Colon (tissue), 2 donors: ENCODE measurements around the gene ZSWIM5.
"Not testable (repeated sequence)": the region's sequence is repeated elsewhere in the genome, so short reads cannot be mapped to it uniquely, and the experiment has no call there.

Source experiments
- FAIRE-seq: peaks from 2 replicates; lab custom pipeline; 2012; peaks lifted over from hg19 to GRCh38; lab: Jason Lieb, UNC
- donor health status: control.
- donor health status: control.

ZSWIM5 gene

DNA sequence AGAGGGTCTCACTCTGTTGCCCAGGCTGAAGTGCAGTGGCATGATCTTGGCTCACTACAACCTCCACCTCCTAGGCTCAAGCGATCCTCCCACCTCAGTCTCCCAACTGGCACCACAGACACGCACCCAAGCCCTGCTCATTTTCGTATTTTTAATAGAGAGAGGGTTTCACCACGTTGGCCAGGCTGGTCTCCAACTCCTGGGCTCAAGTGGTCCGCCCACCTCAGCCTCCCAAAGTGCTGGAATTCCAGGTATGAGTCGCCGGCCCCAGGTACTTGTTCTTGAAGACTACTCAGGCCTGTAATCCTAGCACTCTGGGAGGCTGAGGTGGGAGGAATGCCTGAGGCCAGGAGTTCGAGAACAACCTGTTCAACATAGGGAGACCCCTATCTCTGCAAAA, 204.8 kb downstream of the ZSWIM5 start:
- not testable (repeated sequence) for FAIRE-seq

DNA sequence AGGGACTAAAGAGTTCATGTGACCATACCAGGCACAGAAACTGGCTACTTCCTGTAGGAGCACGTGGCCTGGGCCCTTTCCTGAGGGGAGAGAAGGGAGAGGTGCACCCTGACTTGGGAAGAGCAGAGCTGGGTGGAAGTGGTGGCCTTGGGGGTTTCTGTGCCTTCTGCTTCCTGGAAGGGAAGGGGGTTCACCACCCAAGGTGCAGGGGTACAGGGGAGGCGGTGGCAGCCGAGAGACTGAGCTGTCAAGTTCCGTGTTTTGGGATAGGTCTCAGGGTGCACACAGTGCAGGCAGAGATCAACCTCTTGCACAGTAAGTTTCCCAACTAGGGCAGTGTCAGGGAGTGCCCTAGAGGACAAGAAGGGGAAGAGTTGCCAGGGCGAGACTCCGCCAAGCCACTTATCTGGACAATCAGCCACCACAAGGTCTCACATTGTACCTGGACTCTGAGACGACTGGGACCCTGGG, 205.4 kb downstream of the ZSWIM5 start:
- no peak for FAIRE-seq

DNA sequence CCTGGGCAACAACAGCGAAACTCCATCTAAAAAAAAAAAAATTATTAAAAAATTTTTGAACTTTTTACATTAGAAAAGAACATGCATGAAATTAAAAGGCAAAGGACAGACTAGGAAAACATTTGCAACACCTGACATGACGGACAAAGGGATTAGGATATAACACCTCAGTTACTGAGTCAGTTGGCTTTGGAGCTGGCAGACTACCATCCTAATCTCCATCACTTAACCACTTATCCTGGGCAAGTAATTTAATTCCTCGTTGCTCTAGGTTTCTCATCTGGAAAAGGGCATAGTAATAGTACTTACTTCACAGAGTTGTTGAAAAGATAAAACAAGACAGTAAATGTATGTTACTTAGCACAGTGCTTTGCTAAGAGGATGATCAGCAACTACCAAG, 207.2 kb downstream of the ZSWIM5 start:
- no peak for FAIRE-seq

DNA sequence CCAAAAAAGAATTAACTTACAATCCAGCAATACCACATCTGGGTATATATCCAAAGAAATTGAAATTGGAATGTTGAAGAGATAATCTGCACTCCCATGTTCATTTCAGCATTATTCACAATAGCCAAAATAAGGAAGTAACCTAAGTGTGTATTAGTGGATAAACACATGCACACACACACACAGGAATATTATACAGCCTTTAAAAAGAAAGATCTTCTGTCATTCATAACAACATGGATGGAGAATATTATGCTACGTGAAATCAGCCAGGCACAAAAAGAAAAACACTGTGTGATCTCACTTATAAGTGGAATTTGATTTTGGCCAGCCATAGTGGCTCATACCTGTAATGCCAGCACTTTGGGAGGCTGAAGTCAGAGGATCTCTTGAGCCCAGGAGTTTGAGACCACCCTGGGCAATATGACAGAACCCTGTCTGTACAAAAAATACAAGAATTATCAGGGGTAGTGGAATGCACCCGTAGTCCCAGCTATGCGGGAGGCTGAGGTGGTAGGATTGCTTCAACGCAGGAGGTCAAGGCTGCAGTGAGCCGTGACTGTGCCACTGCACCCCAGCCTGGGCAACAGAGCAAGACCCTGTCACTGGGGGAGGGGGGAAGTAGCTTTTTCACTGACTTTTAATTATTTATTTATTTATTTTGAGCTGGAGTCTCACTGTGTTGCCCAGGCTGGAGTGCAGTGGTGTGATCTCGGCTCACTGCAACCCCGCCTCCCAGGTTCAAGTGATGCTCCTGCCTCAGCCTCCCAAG, 210.8 kb downstream of the ZSWIM5 start:
- no peak for FAIRE-seq

DNA sequence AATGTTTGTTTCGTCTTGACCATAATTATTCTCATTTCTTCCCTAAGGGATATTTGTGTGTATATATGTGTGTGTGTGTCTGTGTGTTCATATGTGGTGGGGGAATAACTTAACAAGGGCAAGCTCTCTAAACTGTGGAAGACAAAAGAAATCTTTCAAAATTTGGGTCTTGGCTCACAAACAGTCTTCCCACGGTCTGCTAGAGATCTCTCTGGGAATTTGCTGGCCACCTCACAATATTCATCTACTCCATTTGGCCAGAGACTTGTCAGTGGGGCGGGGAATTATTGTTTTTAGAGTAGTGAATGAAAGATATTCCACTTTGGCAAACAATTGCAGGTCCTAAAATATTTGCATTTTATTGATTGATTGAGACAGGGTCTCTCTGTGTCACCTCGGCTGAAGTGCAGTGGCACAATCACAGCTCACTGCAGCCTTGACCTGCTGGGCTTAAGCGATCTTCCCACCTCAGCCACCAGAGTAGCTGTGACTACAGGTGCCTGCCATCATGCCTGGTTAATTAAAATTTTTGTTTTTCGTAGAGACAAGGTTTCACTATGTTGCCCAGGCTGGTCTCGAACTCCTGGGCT, 212.0 kb downstream of the ZSWIM5 start:
- no peak for FAIRE-seq

GRCh38 chr1:44988531-44989156, 217.8 kb downstream of the ZSWIM5 start:
- FAIRE-seq = no peak

- no peak for FAIRE-seq
Measured at GRCh38 chr1:44985747-44986359, 220.6 kb downstream of the ZSWIM5 start.

GRCh38 chr1:44977372-44977771, 229.0 kb downstream of the ZSWIM5 start:
- FAIRE-seq = not testable (repeated sequence)

DNA sequence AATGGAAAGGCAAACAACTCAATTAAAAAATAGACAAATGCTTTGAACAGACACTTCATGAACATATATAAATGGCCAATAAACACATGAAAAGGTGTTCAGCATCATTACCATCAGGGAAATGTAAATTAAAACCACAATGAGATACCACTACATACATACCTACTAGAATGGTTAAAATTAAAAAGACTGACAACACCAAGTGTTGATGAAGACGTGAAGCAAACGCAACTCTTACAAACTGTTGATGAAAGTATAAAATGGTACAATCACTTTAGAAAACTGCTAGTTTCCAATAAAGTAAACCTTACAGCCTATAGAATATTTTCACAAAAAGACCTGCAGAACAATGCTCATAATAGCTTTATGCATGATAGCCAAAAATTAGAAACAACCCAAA, 230.2 kb downstream of the ZSWIM5 start:
- FAIRE-seq = no peak

- FAIRE-seq = no peak
Measured at GRCh38 chr1:44973645-44974044, 232.8 kb downstream of the ZSWIM5 start.

GRCh38 chr1:44970317-44970716, 236.1 kb downstream of the ZSWIM5 start:
- no peak for FAIRE-seq
